NCI-H2107 (cell line): ENCODE data around the gene LRRC72.
"Not testable (repeated sequence)": the region's sequence is repeated elsewhere in the genome, so short reads cannot be mapped to it uniquely, and the experiment has no call there.

Source experiments
- DNase-seq: peaks from one replicate; lab custom pipeline; 2025; lab: John Stamatoyannopoulos, UW

The LRRC72 gene

DNA sequence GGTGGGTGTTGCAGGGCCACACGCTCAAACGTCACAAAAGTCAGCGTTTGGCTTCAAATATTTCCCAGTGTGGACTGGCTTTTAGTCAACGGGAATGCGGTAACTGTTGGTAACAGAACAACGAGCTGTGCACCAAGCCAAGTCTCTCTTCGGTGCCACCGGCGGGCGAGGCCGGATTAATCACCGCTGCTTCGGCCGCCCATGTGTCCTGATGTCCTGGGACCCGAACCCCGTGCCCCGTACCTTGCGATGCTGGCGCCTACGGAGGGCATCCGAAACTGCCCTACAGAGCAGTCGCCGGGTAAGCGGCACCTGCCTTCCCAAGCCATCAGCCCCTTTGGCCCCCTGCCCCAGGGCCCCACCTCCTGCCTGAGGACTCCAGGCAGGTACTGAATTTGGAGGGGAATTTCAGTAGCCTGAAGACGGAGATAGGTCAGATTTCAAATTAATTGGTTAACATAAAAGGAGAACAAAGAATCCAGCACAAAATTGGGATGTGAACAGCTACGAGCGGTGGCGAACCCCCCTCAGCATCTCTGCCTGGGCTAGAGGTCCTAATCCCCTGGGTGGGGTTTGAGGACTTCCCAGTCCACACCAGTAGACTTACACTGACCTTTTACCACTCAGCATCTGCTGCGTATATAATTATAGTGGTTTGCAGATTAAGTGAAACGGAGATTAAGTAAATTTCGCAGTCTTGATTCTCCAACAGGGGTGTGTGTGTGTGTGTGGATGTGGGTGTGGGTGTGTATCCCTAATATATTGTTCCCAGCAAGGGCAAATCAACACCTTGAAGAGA is at the start of gene LRRC72:
Gene LRRC72 (plus strand): TSS at position 84 of the 799 bp plus-strand sequence. CDS start 128 bp downstream, at position 212.
- DNase-seq = no peak

DNA sequence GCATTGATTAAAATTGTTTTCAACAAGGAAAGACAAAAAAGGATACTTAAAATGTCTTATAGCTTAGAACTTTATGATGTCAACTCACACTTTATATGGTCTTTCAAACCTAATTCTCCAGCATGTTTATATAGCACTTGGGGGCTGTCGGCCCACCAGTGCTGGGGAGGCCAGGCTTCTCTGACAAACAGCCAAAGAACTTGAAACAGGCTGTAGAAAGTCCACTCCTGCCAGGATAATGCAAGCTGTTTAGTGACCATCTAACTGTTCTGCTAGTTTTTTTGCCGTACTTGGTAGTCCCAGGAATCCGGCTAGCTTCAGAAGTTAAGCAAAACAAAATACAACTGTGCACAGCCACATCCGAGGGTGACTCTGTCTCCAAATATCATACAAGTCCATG is 47.5 kb upstream of the LRRC72 start:
- no peak for DNase-seq

DNA sequence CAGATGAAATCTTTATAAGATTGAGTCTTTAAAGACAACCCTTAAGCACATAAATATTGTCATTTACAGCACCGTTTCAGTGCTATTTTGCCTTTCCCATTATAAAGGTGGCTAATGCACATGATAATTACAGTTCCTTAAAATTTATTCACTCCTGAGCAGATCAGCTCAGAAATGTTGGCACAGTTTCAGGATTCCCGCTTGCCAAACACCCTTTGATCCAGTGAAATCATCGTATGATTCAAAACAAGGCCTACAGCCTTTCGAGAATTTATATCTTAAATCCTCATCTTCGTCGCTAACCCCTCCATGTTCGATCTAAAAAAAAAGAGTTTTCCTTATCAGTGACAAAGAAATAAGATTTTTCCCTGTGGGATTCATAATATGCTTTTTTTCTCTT is 47.0 kb upstream of the LRRC72 start:
- DNase-seq = no peak

DNA sequence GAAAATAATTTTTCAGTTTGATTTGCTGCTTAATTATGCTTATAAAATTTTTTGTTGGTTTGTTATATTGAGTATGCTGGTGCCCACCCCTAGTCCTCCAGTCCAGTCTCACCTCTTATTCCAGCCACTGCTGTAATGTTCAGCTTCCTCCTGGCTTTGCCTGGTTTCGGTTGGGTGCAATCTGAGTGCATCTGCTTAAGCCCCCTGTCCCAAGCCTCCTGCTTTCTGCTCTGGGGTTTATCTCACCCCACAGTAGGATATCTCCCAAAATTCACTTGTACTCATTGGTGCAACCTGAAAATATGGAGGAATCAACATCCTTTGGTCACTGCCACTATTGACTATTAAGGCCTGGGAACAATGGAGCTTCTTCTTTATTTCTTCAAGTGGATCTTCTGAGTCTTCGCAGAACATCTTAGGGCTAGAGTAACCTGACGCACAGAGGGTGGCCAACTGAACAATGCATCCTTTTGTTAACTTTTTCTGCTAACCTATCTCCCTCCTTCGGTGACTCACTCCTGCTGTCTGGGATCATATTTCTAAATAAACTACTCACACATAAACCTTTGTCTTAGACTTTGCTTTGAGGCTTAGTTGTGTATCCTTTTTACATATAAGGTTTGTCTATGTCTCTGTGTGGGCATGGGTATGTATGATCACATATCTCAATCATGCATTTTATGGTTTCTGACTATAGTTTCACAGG is 42.0 kb upstream of the LRRC72 start:
- no peak for DNase-seq

DNA sequence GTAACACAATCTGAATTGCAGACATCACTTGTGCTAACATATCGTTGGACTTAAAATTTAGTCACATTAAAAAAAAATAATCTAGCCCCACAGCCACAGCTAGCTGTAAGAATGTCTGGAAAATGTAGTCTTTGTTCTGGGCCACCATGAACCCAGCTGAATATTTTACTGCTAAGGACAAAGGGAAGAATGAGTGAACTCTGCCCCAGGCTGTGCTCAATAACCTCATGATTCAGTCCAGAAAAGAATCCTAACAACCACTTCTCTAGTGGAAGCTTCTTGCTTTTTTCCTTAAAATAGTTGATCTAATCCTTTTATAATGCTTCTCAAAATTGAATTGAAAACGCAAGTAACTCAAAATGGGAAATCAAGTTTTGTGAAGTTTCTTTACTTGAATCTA is 35.5 kb upstream of the LRRC72 start:
- no peak for DNase-seq

DNA sequence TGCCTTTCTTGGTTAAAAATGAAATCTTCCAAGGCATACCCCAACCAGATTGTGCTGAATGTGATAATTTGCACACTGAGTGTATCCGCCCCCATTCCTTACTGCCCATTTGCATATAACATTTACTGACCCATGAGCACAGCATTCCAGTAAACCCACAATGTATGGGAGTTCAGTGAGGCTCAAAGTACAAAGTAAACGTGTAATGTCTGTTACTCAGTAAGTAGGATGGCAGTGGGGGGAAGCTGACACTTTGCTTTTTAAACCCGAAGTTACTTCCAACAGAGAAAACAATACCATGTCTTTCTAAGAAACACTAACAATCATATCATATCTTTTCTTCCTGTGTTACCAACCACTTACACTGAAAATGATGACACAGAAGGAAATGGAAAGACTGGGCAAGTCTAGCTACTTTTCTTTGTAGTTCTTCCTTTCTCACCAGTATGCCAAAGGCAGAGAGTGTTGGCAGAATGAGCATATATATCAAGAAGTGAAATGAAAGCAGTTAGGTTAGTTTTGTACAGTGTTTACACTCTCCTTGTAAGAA is 34.0 kb upstream of the LRRC72 start:
- DNase-seq = no peak

DNA sequence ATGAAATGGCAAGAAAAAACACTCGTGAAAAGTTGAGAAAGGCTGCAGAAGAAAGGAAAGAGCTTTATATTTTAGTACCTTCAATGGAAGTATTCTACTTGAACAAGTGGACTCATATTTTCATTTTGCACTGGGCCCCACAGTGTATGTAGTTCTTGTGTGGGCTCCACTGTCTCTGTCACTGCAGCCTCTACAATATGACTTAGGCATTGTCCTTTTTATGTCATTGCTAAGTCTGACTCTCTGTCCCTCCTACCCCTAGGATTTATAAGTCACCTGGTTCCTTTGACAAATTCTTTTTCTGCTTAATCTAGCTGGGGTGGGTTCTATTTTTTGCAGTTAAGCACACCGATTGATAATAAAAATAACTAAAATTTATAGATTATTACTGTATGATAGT is 33.4 kb upstream of the LRRC72 start:
- DNase-seq = no peak

DNA sequence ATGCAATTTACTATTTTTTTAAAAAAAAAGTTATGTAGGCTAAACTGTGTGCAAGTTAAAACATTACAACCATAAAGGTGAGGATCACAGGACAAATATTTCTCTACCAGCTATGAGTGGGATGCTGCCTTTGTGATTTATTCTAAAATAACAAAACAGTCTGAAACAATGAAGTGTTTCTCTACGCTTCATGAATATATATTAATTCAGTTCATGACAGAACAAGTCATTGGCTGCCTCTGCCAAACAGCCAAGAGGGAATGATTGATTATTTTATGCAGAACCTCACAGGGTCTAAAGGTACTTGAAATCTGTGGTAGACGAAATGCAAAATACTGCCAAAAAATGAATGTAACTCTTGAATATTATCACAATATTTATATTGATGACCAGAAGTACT is 32.1 kb upstream of the LRRC72 start:
- DNase-seq = no peak

DNA sequence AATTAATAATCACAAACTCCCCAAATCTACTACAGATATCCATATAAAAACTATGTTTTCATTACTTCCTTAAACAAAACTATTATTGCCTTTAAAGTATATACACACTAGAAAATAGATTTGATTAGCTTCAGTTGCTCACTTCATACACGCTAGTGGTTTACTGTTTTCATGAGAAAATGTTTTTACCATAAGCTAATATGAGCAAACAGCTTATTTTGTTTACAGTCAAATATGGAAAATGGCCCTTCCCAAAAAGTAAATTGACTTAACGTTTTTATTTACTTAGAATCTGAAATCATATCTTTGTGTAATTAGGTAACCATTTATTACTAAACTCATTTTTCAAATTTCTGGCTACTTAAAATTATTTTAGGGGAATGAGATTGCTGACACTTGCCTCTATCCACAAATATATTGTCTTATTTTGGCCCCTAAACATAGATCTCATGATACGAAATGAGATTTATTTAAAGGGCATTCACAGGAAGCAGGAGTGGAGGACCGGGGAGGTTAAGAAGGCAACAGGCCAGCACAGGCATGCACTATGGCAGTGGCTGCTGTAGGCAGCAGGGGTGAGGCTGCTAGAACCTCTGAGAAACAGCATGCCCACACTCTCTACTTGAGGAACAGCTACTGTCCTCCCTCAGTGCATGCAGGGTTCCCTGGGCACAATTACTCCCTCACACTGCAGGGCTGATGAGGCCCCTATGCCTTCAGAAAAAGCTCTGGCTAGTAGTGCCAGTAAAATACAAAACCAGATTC is 31.5 kb upstream of the LRRC72 start:
- no peak for DNase-seq

DNA sequence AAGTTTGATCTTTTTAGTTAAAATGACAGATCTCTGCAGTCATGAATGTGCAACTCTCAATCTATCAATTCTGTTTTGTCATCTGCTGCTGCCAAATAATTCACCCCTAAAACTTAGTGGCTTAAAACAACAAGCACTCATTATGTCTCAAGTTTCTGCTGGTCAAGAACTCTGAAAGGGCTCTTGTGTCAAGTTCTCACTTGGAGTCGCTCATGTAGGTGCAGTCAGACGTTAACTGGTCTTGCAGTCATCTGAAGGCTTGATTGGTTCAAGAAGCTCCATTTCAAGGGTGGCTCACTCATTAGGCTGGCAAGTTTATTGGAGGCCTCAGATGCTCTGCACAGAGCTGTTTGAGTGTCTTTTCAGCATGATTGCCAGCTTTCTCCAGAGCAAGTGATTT is 28.5 kb upstream of the LRRC72 start:
- no peak for DNase-seq

- no peak for DNase-seq
Measured at GRCh38 chr7:16502303-16502702, 24.3 kb upstream of the LRRC72 start.

DNA sequence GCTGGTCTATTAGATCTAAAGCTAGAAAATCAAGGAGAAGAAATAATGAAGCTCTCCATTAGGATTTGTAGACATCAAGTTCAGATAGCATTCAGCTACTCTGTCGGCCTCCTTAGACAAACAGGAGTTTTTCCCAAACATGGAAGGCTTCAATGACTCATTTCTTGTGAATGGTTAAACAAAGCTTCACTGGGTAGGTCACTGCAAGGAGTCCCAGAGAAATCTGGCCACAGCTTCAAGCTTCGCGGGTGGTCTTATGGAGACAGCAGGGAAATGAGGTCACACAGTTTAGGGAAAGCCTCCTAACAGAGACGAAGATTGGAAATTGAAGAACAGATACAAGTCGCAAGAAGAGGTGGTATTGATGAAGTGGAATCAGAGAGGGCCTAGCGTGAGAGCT is 22.6 kb upstream of the LRRC72 start:
- DNase-seq = no peak

- not testable (repeated sequence) for DNase-seq
Measured at GRCh38 chr7:16506422-16506821, 20.2 kb upstream of the LRRC72 start.

DNA sequence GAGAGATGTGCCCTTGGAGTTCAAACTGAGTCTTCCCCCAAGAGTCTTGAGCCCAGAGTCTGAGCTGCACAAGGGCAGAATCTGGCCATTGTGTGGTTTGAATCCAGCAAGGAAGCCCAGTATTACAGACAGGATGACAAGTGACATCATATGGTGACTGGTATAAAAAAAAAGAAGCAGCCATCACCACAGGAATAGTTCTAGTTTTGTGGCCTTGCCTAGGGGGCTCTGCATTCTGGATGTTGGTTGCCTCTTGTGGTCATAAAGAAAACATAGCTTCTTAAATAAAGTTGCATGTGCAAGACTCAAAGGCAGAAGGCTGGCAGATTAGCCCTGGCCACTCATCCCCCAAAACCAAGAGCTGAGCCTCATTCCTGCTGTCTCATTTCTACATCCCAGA is 16.8 kb upstream of the LRRC72 start:
- no peak for DNase-seq

DNA sequence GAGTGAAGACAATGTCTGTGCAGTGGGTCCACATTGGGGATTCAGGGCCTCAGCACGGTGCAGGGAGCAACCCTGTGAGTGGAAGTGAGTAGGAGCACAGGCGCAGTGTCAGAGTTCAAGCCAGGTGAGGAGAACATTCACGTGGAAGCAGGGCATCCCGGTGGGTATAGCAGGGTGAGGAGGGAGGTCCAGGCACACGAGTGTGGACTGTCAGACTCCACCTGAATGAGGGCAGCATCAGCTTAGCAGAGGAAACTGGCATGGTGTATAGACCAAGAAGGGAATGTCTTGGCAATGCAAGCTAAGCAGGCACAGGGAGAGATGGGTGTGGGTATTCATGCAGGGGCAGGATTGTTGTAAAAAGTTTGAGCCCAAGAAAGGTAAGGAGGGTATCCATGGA is 15.3 kb upstream of the LRRC72 start:
- DNase-seq = no peak

GRCh38 chr7:16512097-16512496 is 14.5 kb upstream of the LRRC72 start:
- DNase-seq = no peak

DNA sequence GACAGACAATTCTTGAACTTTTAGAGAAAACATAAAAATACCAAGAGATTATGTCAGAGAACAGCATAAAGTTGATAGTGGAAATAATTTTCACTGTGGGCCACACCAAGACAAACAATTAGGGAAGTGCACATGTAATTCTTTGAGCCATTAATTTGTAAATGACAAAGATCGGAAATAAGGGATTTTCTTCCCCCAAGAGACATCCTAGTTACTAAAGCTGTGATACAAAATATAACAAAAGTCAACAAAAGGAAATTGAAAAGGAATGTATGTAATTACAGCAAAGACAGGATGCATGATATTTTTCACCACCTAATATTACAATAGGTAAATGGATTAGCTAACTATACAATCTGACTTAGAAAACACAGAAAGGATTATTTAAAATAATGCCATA is 12.4 kb upstream of the LRRC72 start:
- no peak for DNase-seq

- DNase-seq = no peak
Measured at GRCh38 chr7:16514729-16515128, 11.9 kb upstream of the LRRC72 start.

GRCh38 chr7:16515785-16516685 is 10.6 kb upstream of the LRRC72 start:
- DNase-seq = no peak

DNA sequence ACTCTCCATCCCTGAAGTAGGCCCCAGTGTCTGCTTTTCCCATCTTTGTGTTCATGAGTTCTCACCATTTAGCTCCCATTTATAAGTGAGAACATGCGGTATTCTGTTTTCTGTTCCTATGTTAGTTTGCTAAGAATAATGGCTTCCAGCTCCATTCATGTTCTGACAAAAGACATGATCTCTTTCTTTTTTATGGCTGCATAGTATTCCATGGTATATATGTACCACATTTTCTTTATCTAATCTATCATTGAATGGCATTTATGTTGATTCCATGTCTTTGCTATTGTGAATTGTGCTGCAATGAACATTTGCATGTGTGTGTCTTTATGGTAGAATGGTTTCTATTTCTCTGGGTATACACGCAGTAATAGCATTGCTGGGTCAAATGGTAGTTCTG is 6.6 kb upstream of the LRRC72 start:
- not testable (repeated sequence) for DNase-seq

DNA sequence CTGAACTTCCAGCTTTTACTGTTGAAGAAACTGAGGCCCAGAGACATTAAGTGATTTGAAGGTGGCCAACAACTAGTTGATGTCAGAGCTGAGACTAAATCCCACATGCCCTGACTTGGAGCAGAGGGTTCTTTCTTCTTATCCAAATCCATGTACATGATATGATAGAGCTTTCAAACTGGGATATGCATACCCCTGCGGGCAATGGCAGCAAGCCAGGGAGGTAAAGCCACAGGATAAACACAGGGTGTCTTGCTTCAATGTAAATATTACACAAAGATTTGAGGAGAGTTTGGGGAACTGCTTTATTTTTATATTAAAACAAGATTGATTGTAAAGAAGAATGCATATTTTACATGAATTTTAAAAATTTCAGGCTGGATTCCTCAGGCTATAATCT is 2.3 kb upstream of the LRRC72 start:
- DNase-seq = no peak

DNA sequence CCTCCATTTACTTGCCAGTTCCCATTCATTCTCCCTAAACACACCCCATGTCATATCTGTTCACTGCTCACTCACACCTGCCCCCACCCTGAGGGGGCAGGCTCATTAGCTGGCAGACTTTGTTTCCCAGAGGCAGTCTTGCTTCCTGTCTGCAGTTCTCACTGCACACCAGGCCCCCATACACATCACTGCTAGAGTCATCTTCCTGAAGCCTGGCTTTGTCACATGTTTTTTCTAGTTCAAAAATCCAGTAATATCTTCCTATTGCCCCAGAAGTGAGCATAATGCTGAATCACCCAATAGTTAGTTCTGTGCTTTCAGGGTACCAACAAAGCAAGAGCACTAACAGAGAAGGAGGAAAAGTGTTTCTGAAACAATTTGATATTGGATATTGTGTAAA is 1.9 kb downstream of the LRRC72 start:
- no peak for DNase-seq
